PC-3 (cell line): ENCODE data around the gene ITCH. TPM values are rescaled to one million over a fixed set of nuclear protein-coding genes. Genes with fewer than 3 reads are reported as not detected.

Experiments
- ATAC-seq: fragments of 200-7000 bp; cut with Tn5 transposase; 2 replicates; pipeline ENCODE4 v1.9.1; 2020; ENCODE audit warnings: mild to moderate bottlenecking, moderate library complexity
- Bru-seq: library from RNA; stranded (reverse); fragments of 400-500 nt; gene quantifications from one replicate; lab custom pipeline; 2021; lab: Mats Ljungman, UMichigan
- BruChase-seq, 2 experiments: library from RNA; stranded (reverse); fragments of 400-500 nt; gene quantifications; one replicate each; lab custom pipeline; 2021; lab: Mats Ljungman, UMichigan
- BruUV-seq: library from RNA; stranded (reverse); fragments of 400-500 nt; replicated peaks from 2 replicates; lab custom pipeline; 2021; lab: Mats Ljungman, UMichigan
- CTCF ChIA-PET: fragments of 300-600 bp; sonication (Branson Sonifier 250); formaldehyde crosslinking; loops from one replicate; lab custom pipeline; 2022; ENCODE audit warnings: antibody characterized with exemption; lab: Charles Lee
- POLR2A ChIA-PET: fragments of 300-600 bp; sonication (Branson Sonifier 250); formaldehyde crosslinking; loops from one replicate; lab custom pipeline; 2022; ENCODE audit warnings: antibody characterized with exemption; ENCODE audit not compliant: unreplicated experiment; lab: Charles Lee
- DNase-seq: peaks from one replicate; pipeline ENCODE4 v3.0.0-alpha.2; 2015
- H2AFZ ChIP-seq: fragments of 300-600 bp; sonication (generic); 2 replicates; pipeline ENCODE4 v1.6.0; 2016; ENCODE audit warnings: antibody characterized with exemption, low read length
- H3F3A ChIP-seq: fragments of 300-600 bp; sonication (generic); one replicate; pipeline ENCODE4 v1.6.0; 2017; ENCODE audit warnings: antibody characterized with exemption, low read length, control low read depth, mild to moderate bottlenecking; ENCODE audit not compliant: unreplicated experiment
- H3K27ac ChIP-seq: fragments of 300-600 bp; sonication (generic); 2 replicates; pipeline ENCODE4 v1.5.1; 2016; ENCODE audit warnings: mild to moderate bottlenecking, low read length
- H3K27me3 ChIP-seq: fragments of 300-600 bp; sonication (generic); 2 replicates; pipeline ENCODE4 v1.6.1; 2016; ENCODE audit warnings: low read length, mixed read lengths
- H3K36me3 ChIP-seq: fragments of 300-600 bp; sonication (generic); 2 replicates; pipeline ENCODE4 v1.6.1; 2016; ENCODE audit warnings: low read depth, mixed run types, low read length, mixed read lengths
- H3K4me1 ChIP-seq: fragments of 300-600 bp; sonication (generic); 2 replicates; pipeline ENCODE4 v1.5.1; 2016; ENCODE audit warnings: low read length; ENCODE audit not compliant: insufficient read depth
- H3K4me2 ChIP-seq: fragments of 300-600 bp; sonication (generic); 2 replicates; pipeline ENCODE4 v1.6.0; 2016; ENCODE audit warnings: low read length
- H3K4me3 ChIP-seq: fragments of 300-600 bp; sonication (generic); 2 replicates; pipeline ENCODE4 v1.5.1; 2016; ENCODE audit warnings: mild to moderate bottlenecking, low read length, mixed read lengths
- H3K79me2 ChIP-seq: fragments of 300-600 bp; sonication (generic); 2 replicates; pipeline ENCODE4 v1.6.1; 2017; ENCODE audit warnings: low read length, mixed read lengths
- H3K9ac ChIP-seq: fragments of 300-600 bp; sonication (generic); 2 replicates; pipeline ENCODE4 v1.6.0; 2016; ENCODE audit warnings: mild to moderate bottlenecking, low read length
- H3K9me2 ChIP-seq: fragments of 300-600 bp; sonication (generic); replicated peaks from 2 replicates; pipeline ENCODE4 v1.6.1; 2016; ENCODE audit warnings: mixed run types, low read length, mixed read lengths
- H3K9me3 ChIP-seq: fragments of 300-600 bp; sonication (generic); 2 replicates; pipeline ENCODE4 v1.6.1; 2016; ENCODE audit warnings: low read length, mixed read lengths
- H4K20me1 ChIP-seq: fragments of 300-600 bp; sonication (generic); 2 replicates; pipeline ENCODE4 v1.6.1; 2016; ENCODE audit warnings: low read length, mixed read lengths
- CTCF ChIP-seq: fragments of 300-600 bp; sonication (generic); conservative IDR thresholded peaks from 2 replicates; pipeline ENCODE4 v1.5.1; 2017; ENCODE audit warnings: antibody characterized with exemption, low read depth, mild to moderate bottlenecking, low read length
- EZH2 ChIP-seq: fragments of 300-600 bp; sonication (generic); IDR thresholded peaks from one replicate; pipeline ENCODE4 v1.6.1; 2017; ENCODE audit warnings: antibody characterized with exemption, mild to moderate bottlenecking, low read length; ENCODE audit not compliant: unreplicated experiment
- EZH2phosphoT487 ChIP-seq: fragments of 300-600 bp; sonication (generic); IDR thresholded peaks from 2 replicates; pipeline ENCODE4 v1.6.1; 2018; ENCODE audit warnings: mild to moderate bottlenecking, antibody characterized with exemption, low read length, borderline replicate concordance
- intact Hi-C: fragments of 100-400 bp; cut with micrococcal nuclease; formaldehyde crosslinking; loops from 2 replicates; pipeline ENCODE4 v1.9.0; 2023
- long read RNA-seq: library from polyadenylated mRNA; unstranded; transcript quantifications from one replicate; pipeline ENCODE4 v2.0.0, GENCODE V29; 2021; ENCODE audit not compliant: unreplicated experiment
- total RNA-seq: library from RNA; depleted of rRNA; stranded (reverse); fragments of >200 nt; gene quantifications from 2 replicates; pipeline ENCODE4 v1.2.3, GENCODE V29; 2014; rRNA removed

ITCH gene
- total RNA-seq: 49.4 and 54.8 TPM in 2 replicates
- percentile 92 among the genes with signal in this experiment for Bru-seq, nascent RNA
- percentile 87 among the genes with signal in this experiment for BruChase-seq, experiment 1, labeled RNA remaining after a 6-hour chase
- BruChase-seq, experiment 2, labeled RNA remaining after a 2-hour chase: percentile 90 among the genes with signal in this experiment
- long read RNA-seq, full-length matches to known transcripts: 41 of 80 reads
- long read RNA-seq, partial matches to known transcripts: 20 of 80 reads
- long read RNA-seq, other reads (novel, unspliced or antisense): 19 of 80 reads

- H2AFZ ChIP-seq: peak within 1 kb of the TSS; percentile 76
- H3K27ac ChIP-seq: peak within 1 kb of the TSS; percentile 68
- ATAC-seq (peak; percentile 98), DNase-seq (peak; percentile 97)
- no peaks in the 10 kb centered on the region for H3K27me3 ChIP-seq
- ChIA-PET POLR2A (interaction anchor here (0.5 to 1.6 kb wide), 16 partner anchors 10 to 732 kb away, joined by 3 to 22 read pairs (median 5); partner anchors contain the start of gene EIF2S2), CTCF (interaction anchor here (0.6 to 2.4 kb wide), 4 partner anchors 27 to 1379 kb away, joined by 3 to 21 read pairs (median 4); partner anchors contain the start of gene RBM39)
- H3K4me1 ChIP-seq: peaks cover 32% of the 10 kb centered on the region
- no peaks in the 10 kb centered on the region for H3K9me3 ChIP-seq
- no peaks in the 10 kb centered on the region for H3K9me2 ChIP-seq
- peaks cover 4% of the 10 kb centered on the region; the same call in 1 of the 2 replicates for H3K36me3 ChIP-seq
- BruUV-seq: no TSS peak
- no peak for TF ChIP-seq CTCF
- TF ChIP-seq EZH2phosphoT487: no peak
- TF ChIP-seq EZH2: no peak
- peak within 1 kb of the TSS; percentile 85 for H3K4me3 ChIP-seq
- peaks cover 50% of the 10 kb centered on the region for H3K79me2 ChIP-seq
- H3F3A ChIP-seq: no peaks in the 10 kb centered on the region
- peak within 1 kb of the TSS; percentile 97 for H3K9ac ChIP-seq
- intact Hi-C loops: loop anchor here (1.0 to 10.0 kb wide), 2 partner anchors 49 to 52 kb away; no protein-coding TSS in a partner anchor
- H3K4me2 ChIP-seq: peak within 1 kb of the TSS; percentile 99
- peaks cover 12% of the 10 kb centered on the region; the same call in 1 of the 2 replicates for H4K20me1 ChIP-seq
These were observed at the start of gene ITCH for GRCh38 chr20:34363062-34363464. TSS of gene ITCH (plus strand) at chr20:34363273. CDS start at chr20:34393812, 30,539 bp downstream.

DNA sequence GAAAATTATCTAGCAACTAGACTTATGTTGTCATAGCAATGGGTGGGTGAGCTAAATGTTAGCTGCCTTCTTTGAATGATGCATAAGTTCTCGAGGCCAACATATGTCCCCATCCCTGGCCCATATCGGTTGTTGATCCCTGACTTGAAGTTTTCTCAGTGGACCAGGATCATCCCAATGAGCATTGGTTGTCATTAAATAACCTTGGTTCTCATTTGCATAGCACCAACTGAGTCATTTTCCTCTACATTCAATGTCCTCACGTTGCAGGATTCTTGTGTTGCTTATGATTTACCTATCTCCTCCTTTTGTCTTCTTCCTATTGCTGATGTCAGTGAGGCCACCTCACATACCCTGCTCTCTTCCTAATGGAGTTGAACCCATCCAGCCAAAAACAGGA lies 47.8 kb upstream of the ITCH start:
- peak overlapping the region; percentile 86 for H3K27ac ChIP-seq
- intact Hi-C loops: loop anchor here (2.0 kb wide), 1 partner anchor 76 kb away; no protein-coding TSS in a partner anchor
- POLR2A ChIA-PET: interaction anchor here (0.6 kb wide), 1 partner anchor 24 kb away, joined by 4 read pairs; no protein-coding TSS in a partner anchor

More for the DNA sequence above, 47.8 kb upstream of the ITCH start:
- ATAC-seq (no peak), DNase-seq (no peak)
- Histone ChIP-seq H3K9ac (peak overlapping the region; percentile 51), H3K4me3 (no peak overlapping the region), H3K9me3 (no peaks in the 10 kb centered on the region), H3K79me2 (no peaks in the 10 kb centered on the region), H2AFZ (no peak overlapping the region), H3K36me3 (no peaks in the 10 kb centered on the region), H4K20me1 (no peaks in the 10 kb centered on the region), H3K9me2 (no peaks in the 10 kb centered on the region), H3K4me1 (peaks cover 52% of the 10 kb centered on the region), H3K27me3 (no peaks in the 10 kb centered on the region), H3F3A (no peaks in the 10 kb centered on the region), H3K4me2 (no peak overlapping the region)
- no TSS peak for BruUV-seq
- TF ChIP-seq CTCF: no peak
- no peak for TF ChIP-seq EZH2
- no peak for TF ChIP-seq EZH2phosphoT487
- CTCF ChIA-PET: no interaction called here
